HL-60 (cell line): ENCODE data around the gene RERE.

Experiments used
- TF ChIP-seq, protein P1 (sequence below): IDR thresholded peaks from one replicate; pipeline ENCODE4 v1.5.1; 2011; ENCODE audit warnings: low read length, control low read depth, inconsistent platforms; ENCODE audit not compliant: insufficient read depth
- TF ChIP-seq, protein P2 (sequence below): IDR thresholded peaks from 2 replicates; pipeline ENCODE4 v1.6.1; 2012; ENCODE audit warnings: low read depth; ENCODE audit not compliant: insufficient replicate concordance

DNA sequence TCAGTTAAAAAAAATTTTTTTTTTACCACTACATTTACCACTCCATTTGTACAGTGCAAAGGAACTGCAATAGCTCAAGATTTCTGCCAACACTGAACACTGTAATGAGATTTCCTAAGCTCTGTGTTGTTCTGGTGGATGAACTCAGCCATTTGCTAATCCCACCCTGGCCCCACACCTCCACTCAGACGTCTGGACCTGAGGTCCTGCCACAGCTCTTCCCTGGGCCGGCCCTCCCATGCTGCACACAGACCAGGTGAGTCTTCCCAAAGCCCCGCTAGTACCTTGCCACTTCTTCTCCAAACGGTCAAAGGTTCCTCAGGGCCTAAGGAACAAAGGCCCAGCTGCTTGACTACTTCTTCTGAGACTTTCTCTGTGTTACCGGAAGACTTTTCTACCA lies 443.1 kb downstream of the RERE start:
- TF ChIP-seq, protein P1, sequence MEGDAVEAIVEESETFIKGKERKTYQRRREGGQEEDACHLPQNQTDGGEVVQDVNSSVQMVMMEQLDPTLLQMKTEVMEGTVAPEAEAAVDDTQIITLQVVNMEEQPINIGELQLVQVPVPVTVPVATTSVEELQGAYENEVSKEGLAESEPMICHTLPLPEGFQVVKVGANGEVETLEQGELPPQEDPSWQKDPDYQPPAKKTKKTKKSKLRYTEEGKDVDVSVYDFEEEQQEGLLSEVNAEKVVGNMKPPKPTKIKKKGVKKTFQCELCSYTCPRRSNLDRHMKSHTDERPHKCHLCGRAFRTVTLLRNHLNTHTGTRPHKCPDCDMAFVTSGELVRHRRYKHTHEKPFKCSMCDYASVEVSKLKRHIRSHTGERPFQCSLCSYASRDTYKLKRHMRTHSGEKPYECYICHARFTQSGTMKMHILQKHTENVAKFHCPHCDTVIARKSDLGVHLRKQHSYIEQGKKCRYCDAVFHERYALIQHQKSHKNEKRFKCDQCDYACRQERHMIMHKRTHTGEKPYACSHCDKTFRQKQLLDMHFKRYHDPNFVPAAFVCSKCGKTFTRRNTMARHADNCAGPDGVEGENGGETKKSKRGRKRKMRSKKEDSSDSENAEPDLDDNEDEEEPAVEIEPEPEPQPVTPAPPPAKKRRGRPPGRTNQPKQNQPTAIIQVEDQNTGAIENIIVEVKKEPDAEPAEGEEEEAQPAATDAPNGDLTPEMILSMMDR, result no peak
- TF ChIP-seq, protein P2, sequence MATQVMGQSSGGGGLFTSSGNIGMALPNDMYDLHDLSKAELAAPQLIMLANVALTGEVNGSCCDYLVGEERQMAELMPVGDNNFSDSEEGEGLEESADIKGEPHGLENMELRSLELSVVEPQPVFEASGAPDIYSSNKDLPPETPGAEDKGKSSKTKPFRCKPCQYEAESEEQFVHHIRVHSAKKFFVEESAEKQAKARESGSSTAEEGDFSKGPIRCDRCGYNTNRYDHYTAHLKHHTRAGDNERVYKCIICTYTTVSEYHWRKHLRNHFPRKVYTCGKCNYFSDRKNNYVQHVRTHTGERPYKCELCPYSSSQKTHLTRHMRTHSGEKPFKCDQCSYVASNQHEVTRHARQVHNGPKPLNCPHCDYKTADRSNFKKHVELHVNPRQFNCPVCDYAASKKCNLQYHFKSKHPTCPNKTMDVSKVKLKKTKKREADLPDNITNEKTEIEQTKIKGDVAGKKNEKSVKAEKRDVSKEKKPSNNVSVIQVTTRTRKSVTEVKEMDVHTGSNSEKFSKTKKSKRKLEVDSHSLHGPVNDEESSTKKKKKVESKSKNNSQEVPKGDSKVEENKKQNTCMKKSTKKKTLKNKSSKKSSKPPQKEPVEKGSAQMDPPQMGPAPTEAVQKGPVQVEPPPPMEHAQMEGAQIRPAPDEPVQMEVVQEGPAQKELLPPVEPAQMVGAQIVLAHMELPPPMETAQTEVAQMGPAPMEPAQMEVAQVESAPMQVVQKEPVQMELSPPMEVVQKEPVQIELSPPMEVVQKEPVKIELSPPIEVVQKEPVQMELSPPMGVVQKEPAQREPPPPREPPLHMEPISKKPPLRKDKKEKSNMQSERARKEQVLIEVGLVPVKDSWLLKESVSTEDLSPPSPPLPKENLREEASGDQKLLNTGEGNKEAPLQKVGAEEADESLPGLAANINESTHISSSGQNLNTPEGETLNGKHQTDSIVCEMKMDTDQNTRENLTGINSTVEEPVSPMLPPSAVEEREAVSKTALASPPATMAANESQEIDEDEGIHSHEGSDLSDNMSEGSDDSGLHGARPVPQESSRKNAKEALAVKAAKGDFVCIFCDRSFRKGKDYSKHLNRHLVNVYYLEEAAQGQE, result no peak
